Fibroblast of pulmonary artery (primary cell): Measurements from ENCODE around the gene PLA2G12A.
A peak's percentile ranks its signal among the peaks of the same experiment; 100 is the strongest.

Experiments used
- DNase-seq: peaks from one replicate; pipeline ENCODE4 v3.0.0-alpha.2; 2010; ENCODE audit warnings: low read depth
- H3K4me3 ChIP-seq: replicated peaks from 2 replicates; pipeline ENCODE4 v1.5.1; 2011; ENCODE audit warnings: low read depth, mild to moderate bottlenecking, control low read depth, low read length, moderate library complexity
- TF ChIP-seq, protein P1 (sequence below): IDR thresholded peaks from 2 replicates; pipeline ENCODE4 v1.5.1; 2011; ENCODE audit warnings: mild to moderate bottlenecking, control low read depth, low read length, inconsistent platforms; ENCODE audit errors: missing control alignments

PLA2G12A gene

DNA sequence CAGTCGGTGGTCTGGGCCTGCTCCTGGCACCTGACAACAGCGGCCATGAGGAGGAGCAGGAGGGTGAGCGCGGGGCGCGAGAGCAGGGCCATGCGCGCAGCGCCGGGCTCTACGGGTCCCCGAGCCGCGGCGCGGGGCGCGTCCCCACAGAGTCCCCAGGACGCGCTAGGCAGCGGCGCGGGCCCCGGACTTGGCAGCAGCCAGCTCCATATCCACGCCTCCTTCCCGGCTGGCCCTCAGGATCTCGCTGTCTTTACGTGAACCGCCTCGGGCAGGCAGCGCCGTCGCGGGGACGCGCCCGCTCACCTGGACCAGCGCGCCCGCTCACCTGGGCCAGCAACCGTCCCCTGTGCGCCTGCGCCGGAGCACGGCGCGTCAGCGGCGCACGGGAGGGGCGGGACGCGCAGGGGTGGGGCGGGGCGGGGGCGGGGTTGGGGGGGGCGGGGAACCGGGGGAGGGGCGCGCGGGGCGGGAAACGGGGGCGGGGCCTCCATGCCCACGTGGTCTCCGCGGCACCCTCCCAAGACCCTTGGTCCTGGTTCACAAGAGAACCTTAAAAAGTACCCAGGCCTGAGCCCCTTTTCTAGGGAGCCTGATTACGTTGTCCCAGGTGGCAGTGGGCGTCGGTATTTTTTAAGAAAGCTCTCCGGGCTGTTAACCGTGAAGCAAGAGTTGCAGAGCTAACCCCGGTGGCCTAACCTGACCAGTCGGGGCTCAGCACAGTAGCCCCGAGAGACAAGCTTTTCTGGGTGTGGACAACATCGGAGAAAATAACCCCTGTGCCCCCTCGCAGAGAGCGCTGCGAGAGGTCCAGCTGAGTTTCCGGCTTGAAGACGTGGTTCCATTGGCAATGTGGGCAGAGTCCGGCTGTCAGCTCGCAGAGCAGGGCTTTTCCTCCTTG, at the start of gene PLA2G12A:
TSS of gene PLA2G12A (minus strand) at position 353 of the 901 bp plus-strand sequence. CDS start at position 92, 261 bp downstream.
- H3K4me3 ChIP-seq = peak within 1 kb of the TSS; percentile 73
- TF ChIP-seq, protein P1, sequence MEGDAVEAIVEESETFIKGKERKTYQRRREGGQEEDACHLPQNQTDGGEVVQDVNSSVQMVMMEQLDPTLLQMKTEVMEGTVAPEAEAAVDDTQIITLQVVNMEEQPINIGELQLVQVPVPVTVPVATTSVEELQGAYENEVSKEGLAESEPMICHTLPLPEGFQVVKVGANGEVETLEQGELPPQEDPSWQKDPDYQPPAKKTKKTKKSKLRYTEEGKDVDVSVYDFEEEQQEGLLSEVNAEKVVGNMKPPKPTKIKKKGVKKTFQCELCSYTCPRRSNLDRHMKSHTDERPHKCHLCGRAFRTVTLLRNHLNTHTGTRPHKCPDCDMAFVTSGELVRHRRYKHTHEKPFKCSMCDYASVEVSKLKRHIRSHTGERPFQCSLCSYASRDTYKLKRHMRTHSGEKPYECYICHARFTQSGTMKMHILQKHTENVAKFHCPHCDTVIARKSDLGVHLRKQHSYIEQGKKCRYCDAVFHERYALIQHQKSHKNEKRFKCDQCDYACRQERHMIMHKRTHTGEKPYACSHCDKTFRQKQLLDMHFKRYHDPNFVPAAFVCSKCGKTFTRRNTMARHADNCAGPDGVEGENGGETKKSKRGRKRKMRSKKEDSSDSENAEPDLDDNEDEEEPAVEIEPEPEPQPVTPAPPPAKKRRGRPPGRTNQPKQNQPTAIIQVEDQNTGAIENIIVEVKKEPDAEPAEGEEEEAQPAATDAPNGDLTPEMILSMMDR = no peak
- peak; percentile 58 for DNase-seq

- TF ChIP-seq, protein P1 = no peak
Observed at GRCh38 chr4:109764789-109765402, 35.0 kb upstream of the PLA2G12A start.

GRCh38 chr4:109764376-109764775, 34.5 kb upstream of the PLA2G12A start:
- TF ChIP-seq, protein P1 = no peak
- DNase-seq = no peak
- no peak overlapping the region for H3K4me3 ChIP-seq

More at GRCh38 chr4:109764789-109765402, 35.0 kb upstream of the PLA2G12A start:
- no peak overlapping the region for H3K4me3 ChIP-seq
- DNase-seq = no peak

- TF ChIP-seq, protein P1 = no peak
- H3K4me3 ChIP-seq = no peak overlapping the region
- no peak for DNase-seq
Observed at GRCh38 chr4:109760682-109761081, 30.8 kb upstream of the PLA2G12A start.

- TF ChIP-seq, protein P1 = no peak
- peak; percentile 6 for DNase-seq
- no peak overlapping the region for H3K4me3 ChIP-seq
Observed at GRCh38 chr4:109755656-109756055, 25.8 kb upstream of the PLA2G12A start.

- H3K4me3 ChIP-seq = no peak overlapping the region
- TF ChIP-seq, protein P1 = no peak
- DNase-seq = no peak
Observed at GRCh38 chr4:109754093-109754857, 24.4 kb upstream of the PLA2G12A start.
